GM12892 (cell line): Measurements from ENCODE around the gene ADAT3.

Source experiments
- POLR2A ChIP-seq: IDR thresholded peaks from 2 replicates; pipeline ENCODE4 v1.6.1; 2011; ENCODE audit warnings: low read depth, low read length, control low read depth
- POLR2AphosphoS5 ChIP-seq: IDR thresholded peaks from 2 replicates; pipeline ENCODE4 v1.6.1; 2011; ENCODE audit warnings: low read depth, low read length, control low read depth

GRCh38 chr19:1953037-1953436, 47.8 kb downstream of the ADAT3 start:
- TF ChIP-seq POLR2A (no peak), POLR2AphosphoS5 (no peak)
